T-helper 17 cell (primary cell): ENCODE results near the gene KBTBD12. TPM values are rescaled to one million over a fixed set of nuclear protein-coding genes. Genes with fewer than 3 reads are reported as not detected.

Experiments used
- ATAC-seq: fragments of 150-1000 bp; cut with Tn5 transposase; 2 replicates; pipeline ENCODE4 v1.10.0; 2021; ENCODE audit warnings: mild to moderate bottlenecking, moderate library complexity
- DNase-seq, 3 donors: peaks; one replicate each; pipeline versions ENCODE4 v3.0.0 to v3.0.0-alpha.2; 2020 to 2021
- H3K9me3 ChIP-seq: one replicate; pipeline ENCODE4 v1.7.0; 2013; ENCODE audit warnings: low read length, mild to moderate bottlenecking; ENCODE audit not compliant: control insufficient read depth, poor library complexity, severe bottlenecking
- H3K27ac Mint-ChIP-seq: one replicate; pipeline ENCODE4 v1.8.0; 2022; ENCODE audit warnings: mild to moderate bottlenecking, moderate library complexity, mixed read lengths
- H3K27me3 Mint-ChIP-seq: one replicate; pipeline ENCODE4 v1.8.0; 2022; ENCODE audit warnings: mixed read lengths
- H3K36me3 Mint-ChIP-seq: one replicate; pipeline ENCODE4 v1.8.0; 2022; ENCODE audit warnings: low read depth, mixed read lengths
- H3K4me1 Mint-ChIP-seq: one replicate; pipeline ENCODE4 v1.8.0; 2022; ENCODE audit warnings: mild to moderate bottlenecking, mixed read lengths
- H3K4me3 Mint-ChIP-seq: one replicate; pipeline ENCODE4 v1.8.0; 2022; ENCODE audit warnings: mild to moderate bottlenecking, moderate library complexity, mixed read lengths
- total RNA-seq, 4 donors: library from RNA in 2 of 4; stranded (reverse) in 2 of 4; gene quantifications; one replicate each; pipeline ENCODE4 v1.2.3 and lab custom pipeline; 2022 to 2026

Gene KBTBD12
- total RNA-seq, 2 donors from 2014 or later, result 0.50 TPM; not detected in 1

DNA sequence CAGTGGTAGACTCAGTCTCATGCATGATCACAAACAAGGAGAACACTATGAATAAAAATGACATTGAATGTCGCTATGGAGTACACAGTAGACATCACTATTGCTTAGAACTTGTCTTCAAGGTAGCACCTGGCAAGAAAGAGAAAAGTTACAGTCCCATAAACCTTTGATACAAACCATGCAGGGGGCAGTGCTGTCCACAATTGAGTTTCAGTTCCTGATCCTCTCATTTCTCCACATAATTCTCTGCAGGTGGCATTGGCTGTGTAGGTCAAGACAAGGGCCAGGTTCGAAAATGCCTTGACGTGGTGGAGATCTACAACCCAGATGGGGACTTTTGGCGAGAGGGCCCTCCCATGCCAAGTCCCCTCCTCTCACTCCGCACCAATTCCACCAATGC is 47.9 kb downstream of the KBTBD12 start:
- no peaks in the 10 kb centered on the region for H3K9me3 ChIP-seq
- peaks cover 3% of the 10 kb centered on the region for H3K36me3 Mint-ChIP-seq
- no peaks in the 10 kb centered on the region for H3K4me1 Mint-ChIP-seq
- H3K4me3 Mint-ChIP-seq, result no peak overlapping the region
- peaks cover 54% of the 10 kb centered on the region for H3K27me3 Mint-ChIP-seq
- no peak overlapping the region for H3K27ac Mint-ChIP-seq
- ATAC-seq (no peak), DNase-seq (no peak)

DNA sequence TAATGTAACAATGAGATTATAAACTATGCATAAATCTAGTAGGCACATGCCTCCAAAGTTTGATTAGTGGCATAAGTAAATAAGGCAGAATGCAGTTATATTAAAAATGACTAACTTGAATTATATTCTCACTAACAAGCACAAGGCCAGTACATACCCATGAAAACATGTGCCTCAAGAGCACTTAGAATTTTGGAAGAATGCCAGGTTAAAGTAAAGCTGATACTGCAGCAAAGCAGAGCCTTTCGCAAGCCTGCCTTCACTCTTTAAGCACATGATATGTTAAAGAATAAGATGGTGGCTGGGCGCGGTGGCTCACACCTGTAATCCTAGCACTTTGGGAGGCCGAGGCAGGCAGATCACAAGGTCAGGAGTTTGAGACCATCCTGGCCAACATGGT is 49.0 kb downstream of the KBTBD12 start:
- H3K27ac Mint-ChIP-seq, result no peak overlapping the region
- H3K4me1 Mint-ChIP-seq, result no peaks in the 10 kb centered on the region
- DNase-seq, result no peak
- H3K27me3 Mint-ChIP-seq, result peaks cover 59% of the 10 kb centered on the region
- H3K9me3 ChIP-seq, result no peaks in the 10 kb centered on the region
- H3K4me3 Mint-ChIP-seq, result no peak overlapping the region
- no peak for ATAC-seq
- peaks cover 3% of the 10 kb centered on the region for H3K36me3 Mint-ChIP-seq

GRCh38 chr3:127964816-127965215 is 49.8 kb downstream of the KBTBD12 start:
- Mint-ChIP-seq H3K27me3 (peaks cover 59% of the 10 kb centered on the region), H3K27ac (no peak overlapping the region), H3K36me3 (peaks cover 3% of the 10 kb centered on the region), H3K4me1 (no peaks in the 10 kb centered on the region), H3K4me3 (no peak overlapping the region)
- H3K9me3 ChIP-seq, result no peaks in the 10 kb centered on the region
- no peak for DNase-seq
- no peak for ATAC-seq

DNA sequence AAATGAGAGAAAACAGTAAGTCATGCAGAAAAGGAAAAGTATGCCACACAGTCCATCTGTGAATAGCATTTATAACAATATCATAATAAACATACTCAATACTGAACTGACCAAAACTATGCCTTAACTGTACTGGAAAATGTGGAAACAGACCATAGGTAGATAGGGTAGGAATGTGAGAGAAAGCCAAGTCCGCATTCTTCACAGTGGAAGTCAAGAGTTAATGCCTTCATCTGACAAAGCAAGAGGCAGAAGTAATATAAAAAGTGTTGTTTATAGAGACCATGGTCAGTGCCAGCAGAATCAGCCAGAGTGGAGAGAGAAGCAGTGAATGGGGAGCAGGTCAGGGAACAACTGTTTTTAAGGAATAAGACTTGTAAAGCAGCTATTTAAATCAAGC is 52.3 kb downstream of the KBTBD12 start:
- Mint-ChIP-seq H3K27me3 (peaks cover 49% of the 10 kb centered on the region), H3K36me3 (peaks cover 3% of the 10 kb centered on the region), H3K27ac (no peak overlapping the region), H3K4me1 (no peaks in the 10 kb centered on the region), H3K4me3 (no peak overlapping the region)
- DNase-seq, result no peak
- ATAC-seq, result no peak
- H3K9me3 ChIP-seq, result no peaks in the 10 kb centered on the region

GRCh38 chr3:127970966-127971592 is 56.0 kb downstream of the KBTBD12 start:
- Mint-ChIP-seq H3K4me3 (no peak overlapping the region), H3K27ac (no peak overlapping the region), H3K4me1 (no peaks in the 10 kb centered on the region), H3K27me3 (peaks cover 47% of the 10 kb centered on the region), H3K36me3 (peaks cover 3% of the 10 kb centered on the region)
- ATAC-seq (no peak), DNase-seq (no peak)
- no peaks in the 10 kb centered on the region for H3K9me3 ChIP-seq

GRCh38 chr3:127974226-127974625 is 59.2 kb downstream of the KBTBD12 start:
- no peaks in the 10 kb centered on the region for H3K36me3 Mint-ChIP-seq
- peaks cover 52% of the 10 kb centered on the region for H3K27me3 Mint-ChIP-seq
- H3K4me1 Mint-ChIP-seq, result no peaks in the 10 kb centered on the region
- H3K4me3 Mint-ChIP-seq, result no peak overlapping the region
- DNase-seq (no peak), ATAC-seq (no peak)
- H3K27ac Mint-ChIP-seq, result no peak overlapping the region
- H3K9me3 ChIP-seq, result no peaks in the 10 kb centered on the region

GRCh38 chr3:127975153-127976029 is 60.4 kb downstream of the KBTBD12 start:
- Mint-ChIP-seq H3K27me3 (peaks cover 52% of the 10 kb centered on the region), H3K4me1 (no peaks in the 10 kb centered on the region), H3K36me3 (no peaks in the 10 kb centered on the region), H3K4me3 (no peak overlapping the region), H3K27ac (no peak overlapping the region)
- DNase-seq (no peak), ATAC-seq (no peak)
- no peaks in the 10 kb centered on the region for H3K9me3 ChIP-seq

- no peak for ATAC-seq
- no peak overlapping the region for H3K4me3 Mint-ChIP-seq
- no peaks in the 10 kb centered on the region for H3K36me3 Mint-ChIP-seq
- peaks cover 45% of the 10 kb centered on the region for H3K27me3 Mint-ChIP-seq
- H3K4me1 Mint-ChIP-seq, result peaks cover under 1% of the 10 kb centered on the region
- DNase-seq, result no peak
- no peak overlapping the region for H3K27ac Mint-ChIP-seq
- no peaks in the 10 kb centered on the region for H3K9me3 ChIP-seq
These were observed 63.6 kb downstream of the KBTBD12 start for GRCh38 chr3:127978636-127979035.

- Mint-ChIP-seq H3K4me1 (peaks cover 2% of the 10 kb centered on the region), H3K27ac (no peak overlapping the region), H3K27me3 (peaks cover 47% of the 10 kb centered on the region), H3K4me3 (no peak overlapping the region), H3K36me3 (no peaks in the 10 kb centered on the region)
- no peak for DNase-seq
- no peak for ATAC-seq
- no peaks in the 10 kb centered on the region for H3K9me3 ChIP-seq
These were observed 64.4 kb downstream of the KBTBD12 start for GRCh38 chr3:127979473-127979872.

- ATAC-seq, result no peak
- H3K4me3 Mint-ChIP-seq, result no peak overlapping the region
- H3K36me3 Mint-ChIP-seq, result no peaks in the 10 kb centered on the region
- H3K27ac Mint-ChIP-seq, result no peak overlapping the region
- peaks cover 2% of the 10 kb centered on the region for H3K4me1 Mint-ChIP-seq
- DNase-seq, result no peak
- H3K9me3 ChIP-seq, result no peaks in the 10 kb centered on the region
- H3K27me3 Mint-ChIP-seq, result peaks cover 52% of the 10 kb centered on the region
These were observed 66.1 kb downstream of the KBTBD12 start for GRCh38 chr3:127981097-127981496.

DNA sequence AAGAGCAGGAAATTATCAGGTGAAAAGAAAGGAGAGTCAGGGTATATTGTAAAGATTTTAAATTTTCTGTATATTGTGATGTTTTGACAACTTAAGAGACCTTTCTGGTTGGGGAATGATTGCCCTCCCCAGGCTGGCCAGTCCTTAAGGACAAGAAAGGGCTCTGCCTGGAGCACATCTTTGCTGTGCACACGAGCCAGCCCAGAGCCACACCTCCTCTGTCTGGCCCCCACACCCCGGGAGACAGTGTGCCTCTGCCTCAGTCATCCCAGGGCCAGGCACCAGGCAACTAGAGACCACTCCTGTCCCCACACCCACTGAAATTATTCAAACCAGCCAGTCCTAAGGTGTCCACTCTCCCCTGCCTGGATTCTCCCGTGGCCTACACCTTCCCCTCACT is 67.1 kb downstream of the KBTBD12 start:
- Mint-ChIP-seq H3K4me3 (no peak overlapping the region), H3K4me1 (peaks cover 2% of the 10 kb centered on the region), H3K27me3 (peaks cover 43% of the 10 kb centered on the region), H3K27ac (no peak overlapping the region), H3K36me3 (no peaks in the 10 kb centered on the region)
- ATAC-seq, result no peak
- DNase-seq, result no peak
- H3K9me3 ChIP-seq, result no peaks in the 10 kb centered on the region

GRCh38 chr3:127984241-127984975 is 69.4 kb downstream of the KBTBD12 start:
- peaks cover 43% of the 10 kb centered on the region for H3K27me3 Mint-ChIP-seq
- no peaks in the 10 kb centered on the region for H3K9me3 ChIP-seq
- H3K36me3 Mint-ChIP-seq, result no peaks in the 10 kb centered on the region
- ATAC-seq, result no peak
- DNase-seq, result no peak
- no peak overlapping the region for H3K27ac Mint-ChIP-seq
- H3K4me1 Mint-ChIP-seq, result peaks cover 2% of the 10 kb centered on the region
- no peak overlapping the region for H3K4me3 Mint-ChIP-seq

DNA sequence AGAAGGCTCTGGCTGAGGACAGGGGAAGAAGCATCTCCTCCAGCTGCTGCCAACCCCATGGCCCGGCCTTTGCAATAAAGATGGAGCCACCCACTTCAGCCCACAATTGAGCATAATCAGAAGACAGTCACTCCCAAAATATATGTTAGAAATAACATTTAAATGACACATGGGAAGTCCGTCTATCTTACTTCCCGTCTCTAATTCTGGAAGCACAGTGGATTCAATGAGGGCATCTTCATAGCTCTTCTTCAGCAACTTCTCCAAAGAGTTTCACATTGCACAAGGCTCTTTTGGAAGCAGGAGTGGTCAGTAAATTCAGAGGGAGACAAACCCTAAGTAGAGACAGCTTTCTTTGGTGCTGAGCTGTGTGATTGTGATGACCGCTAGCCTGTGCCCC is 70.2 kb downstream of the KBTBD12 start:
- Mint-ChIP-seq H3K4me1 (peaks cover 2% of the 10 kb centered on the region), H3K36me3 (no peaks in the 10 kb centered on the region), H3K27ac (no peak overlapping the region), H3K4me3 (no peak overlapping the region), H3K27me3 (peaks cover 43% of the 10 kb centered on the region)
- no peaks in the 10 kb centered on the region for H3K9me3 ChIP-seq
- DNase-seq (no peak), ATAC-seq (no peak)
